WERI-Rb-1 (cell line): Measurements from ENCODE around the gene MYO9A.

Source experiments
- DNase-seq: peaks from one replicate; pipeline ENCODE4 v3.0.0-alpha.2; 2020
- H3K27ac ChIP-seq: fragments of 250-450 bp; sonication (Bioruptor Pico); 2 replicates; pipeline ENCODE4 v1.5.1; 2020; ENCODE audit warnings: mild to moderate bottlenecking, moderate library complexity
- H3K27me3 ChIP-seq: fragments of 250-450 bp; sonication (Bioruptor Pico); 2 replicates; pipeline ENCODE4 v1.5.1; 2021; ENCODE audit warnings: mild to moderate bottlenecking, low read depth, moderate library complexity; ENCODE audit not compliant: insufficient read depth, severe bottlenecking
- H3K36me3 ChIP-seq: fragments of 250-450 bp; sonication (Bioruptor Pico); 2 replicates; pipeline ENCODE4 v1.5.1; 2020; ENCODE audit warnings: mild to moderate bottlenecking, moderate library complexity
- H3K4me3 ChIP-seq: 2 replicates; pipeline ENCODE4 v1.5.1; 2011; ENCODE audit warnings: low read depth, mild to moderate bottlenecking, control low read depth, low read length
- H3K9me3 ChIP-seq: fragments of 250-450 bp; sonication (Bioruptor Pico); 2 replicates; pipeline ENCODE4 v1.5.1; 2021; ENCODE audit warnings: mild to moderate bottlenecking, moderate library complexity; ENCODE audit not compliant: severe bottlenecking
- TF ChIP-seq, protein P1 (sequence below): IDR thresholded peaks from 2 replicates; pipeline ENCODE4 v1.5.1; 2011; ENCODE audit warnings: low read depth, mild to moderate bottlenecking, control low read depth, inconsistent platforms, low read length

Gene MYO9A

DNA sequence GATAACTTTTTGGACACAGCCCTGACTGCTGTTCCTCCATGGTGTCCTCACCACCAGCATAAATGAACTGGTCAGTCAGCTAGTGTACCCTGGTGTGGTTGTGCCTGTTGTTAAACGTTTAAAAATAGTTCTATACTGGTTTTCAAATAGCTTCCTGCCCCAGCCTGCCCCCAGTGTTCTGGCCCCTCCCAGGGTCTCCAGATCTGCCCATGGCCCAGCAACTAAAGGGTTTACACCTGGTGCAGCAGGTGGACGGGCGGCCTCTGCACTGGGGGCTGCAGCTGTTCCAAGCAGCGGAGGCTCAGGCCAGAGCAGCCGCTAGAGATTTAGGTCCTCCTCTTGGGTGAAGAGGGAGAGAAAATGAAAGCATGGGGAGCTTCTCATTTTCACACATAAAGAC, 313.7 kb downstream of the MYO9A start:
- no peak overlapping the region for H3K4me3 ChIP-seq
- H3K27ac ChIP-seq = no peak overlapping the region
- H3K9me3 ChIP-seq = no peaks in the 10 kb centered on the region
- TF ChIP-seq, protein P1, sequence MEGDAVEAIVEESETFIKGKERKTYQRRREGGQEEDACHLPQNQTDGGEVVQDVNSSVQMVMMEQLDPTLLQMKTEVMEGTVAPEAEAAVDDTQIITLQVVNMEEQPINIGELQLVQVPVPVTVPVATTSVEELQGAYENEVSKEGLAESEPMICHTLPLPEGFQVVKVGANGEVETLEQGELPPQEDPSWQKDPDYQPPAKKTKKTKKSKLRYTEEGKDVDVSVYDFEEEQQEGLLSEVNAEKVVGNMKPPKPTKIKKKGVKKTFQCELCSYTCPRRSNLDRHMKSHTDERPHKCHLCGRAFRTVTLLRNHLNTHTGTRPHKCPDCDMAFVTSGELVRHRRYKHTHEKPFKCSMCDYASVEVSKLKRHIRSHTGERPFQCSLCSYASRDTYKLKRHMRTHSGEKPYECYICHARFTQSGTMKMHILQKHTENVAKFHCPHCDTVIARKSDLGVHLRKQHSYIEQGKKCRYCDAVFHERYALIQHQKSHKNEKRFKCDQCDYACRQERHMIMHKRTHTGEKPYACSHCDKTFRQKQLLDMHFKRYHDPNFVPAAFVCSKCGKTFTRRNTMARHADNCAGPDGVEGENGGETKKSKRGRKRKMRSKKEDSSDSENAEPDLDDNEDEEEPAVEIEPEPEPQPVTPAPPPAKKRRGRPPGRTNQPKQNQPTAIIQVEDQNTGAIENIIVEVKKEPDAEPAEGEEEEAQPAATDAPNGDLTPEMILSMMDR = no peak
- H3K27me3 ChIP-seq = peaks cover 10% of the 10 kb centered on the region
- DNase-seq = peak; percentile 20
- no peaks in the 10 kb centered on the region for H3K36me3 ChIP-seq

DNA sequence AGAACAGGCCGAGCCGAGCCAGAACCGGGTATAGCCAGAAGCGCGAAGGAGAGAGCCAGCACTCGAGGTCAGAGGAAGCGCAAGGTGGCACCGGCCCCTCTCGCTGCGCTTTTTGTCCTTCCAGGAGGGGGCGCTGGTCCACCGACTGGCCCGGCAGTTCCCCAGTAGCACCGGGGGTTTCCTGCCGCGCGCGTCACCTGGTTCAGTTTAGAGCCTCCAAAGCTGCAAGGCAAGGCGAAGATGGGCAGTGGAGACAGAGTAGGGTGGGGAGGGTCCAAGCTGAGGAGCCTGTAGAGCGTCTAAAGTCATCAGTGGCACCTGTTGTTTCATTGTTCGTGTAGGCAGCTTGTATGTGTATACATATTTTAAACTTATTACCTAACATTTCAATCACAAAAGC, 315.2 kb downstream of the MYO9A start:
- no peaks in the 10 kb centered on the region for H3K36me3 ChIP-seq
- no peaks in the 10 kb centered on the region for H3K27me3 ChIP-seq
- no peaks in the 10 kb centered on the region for H3K9me3 ChIP-seq
- TF ChIP-seq, protein P1 = peak; percentile 62
- DNase-seq = no peak
- H3K27ac ChIP-seq = no peak overlapping the region
- no peak overlapping the region for H3K4me3 ChIP-seq

DNA sequence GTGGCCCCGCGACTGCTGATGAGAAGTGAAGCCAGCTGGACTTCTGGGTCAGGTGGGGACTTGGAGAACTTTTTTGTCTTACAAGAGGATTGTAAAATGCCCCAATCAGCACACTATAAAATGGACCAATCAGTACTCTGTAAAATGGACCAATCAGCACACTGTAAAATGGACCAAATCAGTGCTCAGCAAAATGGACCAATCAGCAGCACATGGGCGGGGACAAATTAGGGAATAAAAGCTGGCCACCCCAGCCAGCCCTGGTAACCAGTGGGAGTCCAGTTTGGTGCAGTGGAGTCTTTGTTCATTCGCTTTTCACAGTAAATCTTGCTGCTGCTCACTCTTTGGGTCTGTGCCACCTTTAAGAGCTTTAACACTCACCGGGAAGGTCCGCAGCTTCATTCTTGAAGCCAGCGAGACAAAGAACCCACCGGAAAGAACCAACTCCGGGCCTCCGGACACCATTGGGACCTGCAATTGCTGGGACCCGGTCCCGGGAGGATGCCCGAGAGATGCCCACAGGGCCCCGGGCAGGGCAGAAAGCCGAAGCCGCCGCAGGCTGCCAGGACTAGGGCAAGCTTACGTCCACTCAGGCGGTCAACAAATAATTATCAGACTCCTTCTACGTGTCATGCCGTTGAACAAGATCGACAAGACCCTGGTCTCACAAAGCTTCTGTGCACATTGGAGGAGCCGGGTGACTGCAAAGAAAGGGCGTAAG, 315.9 kb downstream of the MYO9A start:
- Histone ChIP-seq H3K27me3 (no peaks in the 10 kb centered on the region), H3K36me3 (no peaks in the 10 kb centered on the region), H3K9me3 (no peaks in the 10 kb centered on the region), H3K4me3 (no peak overlapping the region), H3K27ac (no peak overlapping the region)
- no peak for DNase-seq
- TF ChIP-seq, protein P1 = no peak

DNA sequence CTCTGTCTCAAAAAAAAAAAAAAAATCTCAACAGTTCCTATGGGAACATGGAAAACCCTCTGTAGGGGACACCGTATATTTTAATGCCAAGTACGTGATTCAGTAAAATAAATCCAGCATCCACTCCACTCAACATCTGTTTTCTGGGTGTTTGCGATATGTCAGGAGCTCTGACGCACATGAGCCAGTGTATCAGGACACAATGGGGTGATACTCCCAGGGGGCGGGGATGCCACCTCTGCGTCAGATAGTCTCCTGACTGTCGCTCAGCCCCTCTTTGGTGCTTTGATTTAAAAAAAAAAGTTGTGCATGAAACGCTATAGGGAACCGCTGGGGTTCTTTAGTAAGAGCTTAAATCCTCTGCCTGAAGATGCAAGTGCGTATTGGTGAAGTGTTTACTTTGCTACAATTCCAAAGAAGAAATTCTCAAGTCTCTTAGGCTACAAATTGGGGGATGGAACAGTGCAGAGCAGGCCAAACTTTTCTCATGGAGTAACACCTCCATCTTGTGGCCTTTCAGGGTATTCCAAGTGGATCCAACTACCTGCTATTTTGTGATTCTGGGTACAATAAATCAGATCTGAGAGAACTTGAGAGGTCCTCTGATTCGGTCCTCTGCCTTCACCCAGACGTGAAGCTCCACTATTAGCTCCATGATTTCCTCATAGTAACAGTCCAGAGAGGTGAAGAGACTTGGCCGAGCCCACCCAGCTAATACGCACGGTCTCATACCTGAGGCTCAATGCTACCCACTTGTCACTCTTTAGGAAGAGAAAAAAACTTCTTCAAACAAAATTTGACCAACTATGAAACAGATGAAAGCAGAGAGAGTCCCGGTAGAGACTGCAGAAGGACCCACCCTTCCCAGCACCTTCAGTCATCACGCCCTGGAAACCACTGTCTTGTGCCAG, 316.9 kb downstream of the MYO9A start:
- no peak overlapping the region for H3K27ac ChIP-seq
- H3K9me3 ChIP-seq = no peaks in the 10 kb centered on the region
- TF ChIP-seq, protein P1 = peak; percentile 68
- no peak overlapping the region for H3K4me3 ChIP-seq
- peak; percentile 32 for DNase-seq
- H3K27me3 ChIP-seq = no peaks in the 10 kb centered on the region
- H3K36me3 ChIP-seq = no peaks in the 10 kb centered on the region

DNA sequence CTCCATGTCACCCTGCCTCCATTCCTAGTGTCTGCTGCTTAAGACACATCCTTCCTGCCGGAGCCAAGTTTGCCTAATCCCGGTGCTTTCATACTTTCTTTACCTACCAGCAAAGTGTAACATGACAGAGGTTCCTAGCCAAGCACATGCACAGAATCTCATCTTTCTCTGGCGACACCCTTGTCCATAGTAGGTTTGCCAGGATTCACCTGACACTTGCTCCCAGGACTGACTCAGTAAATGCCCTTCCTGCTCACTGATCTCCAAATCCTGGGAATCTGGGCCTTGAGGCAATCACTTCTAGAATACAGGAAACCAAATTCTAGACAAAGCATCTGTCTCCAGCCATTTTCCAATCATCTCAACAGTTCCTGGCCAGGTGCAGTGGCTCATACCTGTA, 317.8 kb downstream of the MYO9A start:
- H3K27ac ChIP-seq = no peak overlapping the region
- no peak overlapping the region for H3K4me3 ChIP-seq
- DNase-seq = no peak
- no peaks in the 10 kb centered on the region for H3K36me3 ChIP-seq
- TF ChIP-seq, protein P1 = no peak
- H3K9me3 ChIP-seq = no peaks in the 10 kb centered on the region
- H3K27me3 ChIP-seq = no peaks in the 10 kb centered on the region
